ENCODE measurements around the gene TSSC4. TPM values are rescaled to one million over a fixed set of nuclear protein-coding genes. Genes with fewer than 3 reads are reported as not detected.

TSSC4 gene
- total RNA-seq, 1 donor from 2014 or later = 48.4 TPM

GRCh38 chr11:2452321-2453012 is 51.9 kb downstream of the TSSC4 start:
- H3K4me1 Mint-ChIP-seq (ENCODE audit: unreplicated experiment) = peaks cover 7% of the 10 kb centered on the region
- H3K27ac Mint-ChIP-seq (ENCODE audit: unreplicated experiment) = no peak overlapping the region
- no peak for TF ChIP-seq CTCF (IDR thresholded peaks at IDR 0.05; ENCODE audit: unreplicated experiment)
- H3K4me3 Mint-ChIP-seq (ENCODE audit: unreplicated experiment) = no peak overlapping the region
- H3K27me3 Mint-ChIP-seq (ENCODE audit: unreplicated experiment) = peaks cover 9% of the 10 kb centered on the region
- no peak for DNase-seq (ENCODE audit: low spot score)
- H3K9me3 Mint-ChIP-seq (ENCODE audit: unreplicated experiment) = no peaks in the 10 kb centered on the region
- no peaks in the 10 kb centered on the region for H3K36me3 Mint-ChIP-seq (ENCODE audit: low read depth, unreplicated experiment)

- Mint-ChIP-seq H3K4me1 (ENCODE audit: unreplicated experiment) (peaks cover 2% of the 10 kb centered on the region), H3K4me3 (ENCODE audit: unreplicated experiment) (no peak overlapping the region), H3K9me3 (ENCODE audit: unreplicated experiment) (no peaks in the 10 kb centered on the region), H3K27me3 (ENCODE audit: unreplicated experiment) (peaks cover 7% of the 10 kb centered on the region), H3K36me3 (ENCODE audit: low read depth, unreplicated experiment) (no peaks in the 10 kb centered on the region), H3K27ac (ENCODE audit: unreplicated experiment) (no peak overlapping the region)
- no peak for TF ChIP-seq CTCF (IDR thresholded peaks at IDR 0.05; ENCODE audit: unreplicated experiment)
- DNase-seq (ENCODE audit: low spot score) = no peak
Measured at GRCh38 chr11:2453436-2453835, 52.9 kb downstream of the TSSC4 start.

Other genes starting within 250 kb of the TSSC4 start
- gene INS, start 239.5 kb upstream of the TSSC4 start, total RNA-seq (ENCODE audit: unreplicated experiment) = not detected
- gene TH, start 228.9 kb upstream of the TSSC4 start, total RNA-seq (ENCODE audit: unreplicated experiment) = not detected
- not detected for gene ASCL2, start 130.2 kb upstream of the TSSC4 start, total RNA-seq (ENCODE audit: unreplicated experiment)
- gene C11orf21, start 98.8 kb upstream of the TSSC4 start, total RNA-seq (ENCODE audit: unreplicated experiment) = 0.13 TPM
- 0.23 TPM for gene TSPAN32, start 98.7 kb upstream of the TSSC4 start, total RNA-seq (ENCODE audit: unreplicated experiment)
- gene CD81, start 23.4 kb upstream of the TSSC4 start, total RNA-seq (ENCODE audit: unreplicated experiment) = 424 TPM
- gene TRPM5, start 43.8 kb downstream of the TSSC4 start, total RNA-seq (ENCODE audit: unreplicated experiment) = 0.38 TPM
- 35.3 TPM for gene KCNQ1, start 44.3 kb downstream of the TSSC4 start, total RNA-seq (ENCODE audit: unreplicated experiment)

All from endothelial cell (in vitro differentiated cells).